GM19240 (cell line): ENCODE measurements around the gene HOXA11.

ENCODE experiments used
- DNase-seq: peaks from one replicate; pipeline ENCODE4 v3.0.0; 2011; ENCODE audit warnings: low spot score; ENCODE audit not compliant: insufficient read length

HOXA11 gene

DNA sequence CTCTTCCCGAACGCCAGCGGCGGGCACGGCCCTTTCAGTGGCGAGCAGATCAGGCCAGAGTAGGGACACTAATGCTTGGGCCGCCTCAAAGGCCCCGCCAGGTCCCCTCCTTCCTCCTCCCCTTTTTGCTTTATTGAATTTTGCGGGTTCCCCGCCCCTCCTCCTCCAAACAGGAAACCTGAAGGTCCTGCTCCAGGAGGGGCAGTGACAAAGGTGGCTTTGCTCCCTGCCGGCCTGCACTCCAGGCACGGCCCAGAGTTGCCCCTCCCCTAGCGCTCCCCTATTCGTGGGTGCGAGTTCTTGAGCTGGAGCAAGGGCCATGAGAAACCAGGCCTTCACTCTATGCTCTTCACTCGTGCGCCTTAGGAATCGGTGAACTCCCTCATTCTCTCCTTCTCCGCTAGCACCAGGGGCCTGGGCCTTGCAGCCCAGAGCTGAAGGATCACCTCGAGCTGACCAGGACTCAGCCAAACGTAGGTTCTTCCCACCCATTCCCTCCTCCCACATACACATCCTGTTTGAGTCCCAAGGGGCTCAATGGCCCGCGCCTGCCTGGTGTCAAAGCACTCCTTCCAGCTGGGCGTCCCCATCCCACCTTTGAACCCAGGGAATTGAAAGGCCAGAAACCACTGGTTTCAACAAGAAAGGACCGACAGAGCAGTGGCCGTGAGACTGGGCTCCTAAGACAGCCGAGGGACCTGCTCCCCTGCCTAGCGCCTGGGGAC is 36.8 kb downstream of the HOXA11 start:
- DNase-seq = no peak

DNA sequence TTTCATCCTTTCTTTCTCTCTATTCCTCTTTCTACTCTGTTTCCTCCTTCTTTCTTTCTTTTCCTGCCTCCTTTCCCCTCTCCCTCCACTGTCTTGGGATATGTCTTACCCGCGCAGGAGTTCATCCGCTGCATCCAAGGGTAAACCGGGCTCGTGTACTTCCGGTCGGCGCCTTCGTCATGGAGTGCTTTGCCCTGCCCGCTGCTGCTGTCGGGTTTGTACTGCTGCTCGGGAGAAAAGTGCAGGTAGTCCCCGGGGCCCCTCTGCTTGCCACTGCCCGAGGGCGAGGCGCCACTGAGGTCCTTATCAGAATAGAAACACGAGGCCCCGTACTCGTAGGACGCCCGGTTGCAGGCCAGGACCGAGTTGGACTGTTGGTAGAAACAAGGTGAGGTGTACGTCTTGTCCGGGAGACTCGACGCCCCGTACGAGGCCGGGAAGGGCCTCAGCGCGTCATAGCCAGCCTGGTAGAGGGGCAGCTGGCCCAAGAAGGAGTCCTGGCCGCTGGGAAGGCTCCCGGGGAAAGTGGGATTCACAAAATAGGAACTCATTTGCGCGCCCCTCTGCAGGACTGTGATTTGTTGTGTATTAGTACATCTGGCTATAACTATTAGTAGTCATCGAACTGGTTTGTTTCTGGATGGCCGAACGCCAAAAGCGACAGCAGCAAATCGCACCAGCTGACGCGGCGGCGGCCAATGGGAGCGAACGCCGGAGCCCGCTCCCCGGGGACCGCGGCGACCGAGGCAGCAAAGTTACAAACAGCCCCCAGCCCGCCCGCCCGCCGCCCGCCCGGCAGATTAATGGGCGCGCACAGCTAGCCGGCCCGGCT is 37.6 kb downstream of the HOXA11 start, which contains the start of gene HOXA6:
HOXA6 (minus strand) TSS at position 576 of the 832 bp plus-strand sequence; CDS start at position 551, 25 bp downstream.
- DNase-seq = no peak

DNA sequence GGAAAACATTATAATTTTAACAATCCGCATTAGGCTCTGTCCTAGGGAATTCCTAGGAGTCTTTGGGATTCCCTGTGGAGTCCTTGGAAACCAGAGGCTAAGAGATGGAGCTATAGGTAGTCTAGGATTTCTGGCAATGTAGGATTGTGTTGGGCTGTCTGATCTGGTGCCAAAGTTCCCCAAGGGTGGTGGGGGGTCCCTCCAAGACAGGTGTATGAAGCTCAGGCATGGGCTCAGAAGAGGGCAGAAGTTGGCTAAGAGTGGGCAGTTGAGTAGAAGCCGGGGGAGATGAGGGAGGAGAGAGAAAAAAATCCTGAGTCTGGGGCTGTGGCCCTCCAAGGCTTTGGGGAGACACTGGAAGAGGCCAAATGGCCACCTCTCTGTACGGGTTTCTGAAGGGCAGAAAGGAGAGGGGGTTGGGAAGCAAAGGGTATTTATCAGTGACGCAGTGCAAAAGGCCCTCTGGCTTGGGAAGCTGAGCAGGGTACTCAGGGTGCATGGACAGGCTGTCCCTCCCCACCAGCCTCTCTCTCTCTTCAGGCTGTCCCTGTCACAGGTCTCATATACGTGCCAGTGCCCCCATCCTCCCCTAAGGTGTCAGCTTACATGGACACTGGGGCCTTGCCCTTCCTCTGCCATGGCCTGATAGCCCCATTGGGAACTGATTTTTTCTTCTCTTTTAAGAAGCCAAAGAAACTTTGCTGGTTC is 38.4 kb downstream of the HOXA11 start:
- no peak for DNase-seq

DNA sequence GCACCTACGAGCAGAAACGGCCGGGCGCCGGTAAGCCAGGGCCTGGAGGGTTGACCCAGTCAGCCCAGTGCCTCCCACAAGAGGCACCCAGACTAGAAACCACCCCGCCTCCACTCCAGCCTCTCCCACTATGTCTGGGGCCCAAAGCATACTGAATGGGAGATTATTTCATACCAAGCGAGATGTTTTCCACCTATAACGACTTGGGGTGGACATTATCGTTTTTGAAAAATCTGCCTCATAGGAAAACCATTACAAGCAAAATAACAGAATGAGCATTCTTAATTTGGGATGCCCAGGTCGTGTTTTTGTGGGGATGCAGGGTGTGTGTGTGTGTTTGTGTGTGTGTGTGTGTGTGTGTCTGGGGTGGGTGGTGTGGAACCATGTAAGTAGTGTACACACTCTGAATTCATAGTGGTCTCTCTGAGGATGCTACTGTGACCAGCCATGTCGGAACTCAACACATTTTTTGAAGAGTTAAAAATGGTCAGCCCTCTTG is 39.1 kb downstream of the HOXA11 start:
- no peak for DNase-seq

DNA sequence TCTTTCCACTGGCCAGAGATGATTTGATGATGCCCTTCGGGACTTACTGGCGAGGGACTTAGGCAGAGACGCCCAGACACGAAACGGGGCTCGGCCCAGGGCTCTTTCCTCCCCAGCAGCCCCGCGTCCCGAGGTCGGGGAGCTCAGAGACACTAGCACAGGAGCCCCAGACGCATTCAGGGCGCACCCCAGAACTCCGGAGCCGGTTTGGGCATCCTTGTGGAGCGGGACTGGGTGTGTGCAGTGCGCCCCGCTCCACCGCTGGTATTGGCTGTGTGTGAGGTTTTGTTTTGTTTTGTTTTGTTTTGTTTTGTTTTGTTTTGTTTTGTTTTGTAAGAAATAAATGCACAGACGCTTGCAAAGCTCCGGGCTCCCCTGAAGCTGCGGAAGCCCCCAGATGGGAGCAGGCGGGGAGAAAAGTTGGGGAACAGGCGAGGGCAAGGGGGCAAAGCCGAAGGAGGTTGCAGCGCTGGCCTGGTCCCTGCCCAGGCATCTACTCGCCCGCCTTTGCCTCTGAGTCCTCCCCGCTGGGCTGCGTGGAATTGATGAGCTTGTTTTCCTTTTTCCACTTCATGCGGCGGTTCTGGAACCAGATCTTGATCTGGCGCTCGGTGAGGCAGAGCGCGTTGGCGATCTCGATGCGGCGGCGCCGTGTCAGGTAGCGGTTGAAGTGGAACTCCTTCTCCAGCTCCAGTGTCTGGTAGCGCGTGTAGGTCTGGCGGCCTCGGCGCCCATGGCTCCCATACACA is 39.7 kb downstream of the HOXA11 start:
- DNase-seq = no peak

DNA sequence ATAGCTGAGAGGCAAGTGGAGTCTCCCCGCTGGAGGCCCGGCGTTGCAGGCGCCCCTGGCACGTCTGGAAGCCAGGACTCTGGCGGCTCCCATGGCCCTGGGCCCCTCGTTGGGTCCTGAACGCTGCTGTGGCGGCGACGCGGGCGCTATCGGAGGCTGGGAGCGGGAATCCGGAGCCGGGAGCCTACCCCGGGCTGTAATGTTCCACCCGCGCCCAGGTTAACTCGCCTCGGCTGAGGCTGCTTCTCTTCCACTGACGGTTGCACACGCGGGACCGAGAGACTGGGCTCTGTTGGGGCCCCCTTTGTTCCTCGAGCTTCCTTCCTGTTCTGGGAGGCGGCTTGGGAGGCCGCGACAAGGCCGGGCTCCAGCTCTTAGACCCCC is 40.3 kb downstream of the HOXA11 start:
- no peak for DNase-seq

DNA sequence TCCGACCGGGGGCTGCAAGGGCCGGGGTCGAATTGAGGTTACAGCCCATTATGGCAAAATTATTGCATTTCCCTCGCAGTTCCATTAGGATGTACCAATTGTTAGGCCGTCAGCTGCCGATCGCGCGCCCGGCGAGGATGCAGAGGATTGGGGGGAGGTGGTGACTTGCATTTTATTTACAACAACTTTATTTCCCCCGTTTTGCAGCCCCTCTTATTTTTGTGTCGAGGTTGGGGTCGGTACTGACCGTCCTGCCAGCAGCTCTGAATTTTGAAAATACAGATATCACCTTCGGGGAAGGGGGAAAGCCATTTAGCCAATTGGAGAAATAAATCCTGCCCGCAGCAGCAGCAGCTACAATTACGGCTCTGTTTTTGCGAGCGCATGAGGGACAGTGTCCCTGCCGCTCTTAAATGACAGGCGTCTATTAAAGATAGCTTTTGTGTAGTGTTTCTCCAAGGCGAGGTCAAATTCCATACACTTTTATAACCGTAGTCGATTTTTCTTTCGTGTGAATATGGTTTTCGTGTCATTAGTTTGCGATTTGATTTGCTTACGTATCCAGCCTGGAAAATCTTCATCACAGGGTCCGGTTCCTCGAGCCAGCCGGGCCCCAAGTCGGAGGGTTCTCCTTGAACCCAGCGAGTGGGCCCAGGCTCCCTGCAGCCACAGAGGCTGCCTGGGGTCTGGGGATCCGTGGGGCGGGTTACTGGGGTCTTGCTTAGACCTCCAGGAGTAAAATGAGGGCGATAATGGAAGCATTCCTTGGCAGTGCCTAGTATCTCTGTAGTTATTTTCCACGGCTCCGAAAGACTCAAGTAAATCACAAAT is 40.9 kb downstream of the HOXA11 start:
- no peak for DNase-seq

DNA sequence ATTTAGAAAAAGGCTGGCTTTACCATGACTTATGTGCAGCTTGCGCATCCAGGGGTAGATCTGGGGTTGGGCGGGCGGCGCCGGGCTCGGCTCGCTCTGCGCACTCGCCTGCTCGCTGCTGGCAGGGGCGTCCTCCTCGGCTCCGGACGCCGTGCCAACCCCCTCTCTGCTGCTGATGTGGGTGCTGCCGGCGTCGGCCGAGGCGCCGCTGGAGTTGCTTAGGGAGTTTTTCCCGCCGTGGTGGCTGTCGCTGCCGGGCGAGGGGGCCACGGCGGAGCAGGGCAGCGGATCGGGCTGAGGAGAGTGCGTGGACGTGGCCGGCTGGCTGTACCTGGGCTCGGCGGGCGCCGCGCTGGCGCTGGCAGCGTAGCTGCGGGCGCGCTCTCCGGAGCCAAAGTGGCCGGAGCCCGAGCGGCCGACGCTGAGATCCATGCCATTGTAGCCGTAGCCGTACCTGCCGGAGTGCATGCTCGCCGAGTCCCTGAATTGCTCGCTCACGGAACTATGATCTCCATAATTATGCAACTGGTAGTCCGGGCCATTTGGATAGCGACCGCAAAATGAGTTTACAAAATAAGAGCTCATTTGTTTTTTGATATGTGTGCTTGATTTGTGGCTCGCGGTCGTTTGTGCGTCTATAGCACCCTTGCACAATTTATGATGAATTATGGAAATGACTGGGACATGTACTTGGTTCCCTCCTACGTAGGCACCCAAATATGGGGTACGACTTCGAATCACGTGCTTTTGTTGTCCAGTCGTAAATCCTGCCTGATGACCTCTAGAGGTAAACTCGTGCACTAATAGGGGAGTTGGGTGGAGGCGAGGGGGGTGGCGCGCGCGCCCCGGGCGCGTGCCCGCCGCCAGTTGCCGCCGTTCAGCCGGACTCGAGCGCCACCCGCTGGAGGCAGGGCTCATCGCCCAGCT is 41.7 kb downstream of the HOXA11 start, which contains the start of gene HOXA5:
HOXA5 (minus strand) TSS at position 659 of the 927 bp plus-strand sequence; CDS start at position 585, 74 bp downstream.
- no peak for DNase-seq

DNA sequence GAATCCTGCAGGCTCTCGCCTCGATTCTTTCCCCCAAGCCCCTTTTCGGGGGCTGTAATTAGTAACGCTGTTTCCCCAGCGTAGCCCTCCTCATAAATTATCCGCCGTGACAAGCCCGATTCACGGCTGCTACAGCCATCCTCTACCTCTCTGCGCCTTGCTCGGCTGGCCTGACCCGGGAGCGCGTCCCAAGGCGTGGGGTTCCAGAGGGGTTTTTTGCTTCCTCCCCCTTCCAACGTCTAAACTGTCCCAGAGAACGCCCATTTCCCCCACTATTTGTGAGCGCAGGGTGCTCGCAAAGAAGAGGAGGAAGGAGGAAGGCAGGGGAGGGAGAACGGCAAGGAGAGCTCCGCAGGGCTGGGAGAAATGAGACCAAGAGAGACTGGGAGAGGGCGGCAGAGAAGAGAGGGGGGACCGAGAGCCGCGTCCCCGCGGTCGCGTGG is 42.4 kb downstream of the HOXA11 start:
- DNase-seq = no peak

- DNase-seq = no peak
These were observed 43.0 kb downstream of the HOXA11 start for GRCh38 chr7:27141923-27142579.

GRCh38 chr7:27141137-27141922 is 43.7 kb downstream of the HOXA11 start:
- no peak for DNase-seq

DNA sequence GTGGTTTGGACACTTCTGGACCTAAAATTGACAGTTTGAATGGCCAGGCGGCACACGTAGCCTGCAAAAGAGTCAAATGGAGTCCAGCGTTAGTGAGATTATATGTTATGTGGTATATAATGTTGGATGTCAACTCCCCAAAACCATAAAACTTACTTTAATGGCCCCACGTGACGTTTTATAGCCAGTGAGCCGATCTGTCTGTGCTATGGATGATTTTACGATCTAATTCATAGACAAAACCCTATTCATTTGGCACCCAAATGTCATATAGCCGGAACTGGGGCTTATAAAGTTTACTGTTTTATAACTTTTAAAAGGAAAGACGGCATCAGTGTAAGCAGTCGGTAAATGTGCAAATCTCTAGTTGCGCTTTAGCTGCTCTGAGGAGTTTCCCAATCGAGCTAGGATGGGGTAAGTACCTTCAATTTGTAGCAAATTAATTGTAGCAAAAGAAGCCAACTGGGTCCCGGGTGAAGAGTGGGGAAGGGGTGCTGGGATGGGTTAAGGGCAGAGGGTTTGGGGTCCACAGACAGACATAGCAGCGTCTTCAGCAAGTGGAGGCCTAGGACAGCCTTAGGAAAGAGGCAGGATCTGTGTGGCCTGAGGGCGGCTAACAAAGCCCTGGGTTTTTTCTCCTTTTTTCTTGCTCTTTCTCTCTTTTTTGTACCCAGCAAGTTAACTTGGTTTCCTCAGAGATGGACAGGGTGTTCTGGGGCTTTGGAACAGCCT is 44.7 kb downstream of the HOXA11 start:
- DNase-seq = no peak

DNA sequence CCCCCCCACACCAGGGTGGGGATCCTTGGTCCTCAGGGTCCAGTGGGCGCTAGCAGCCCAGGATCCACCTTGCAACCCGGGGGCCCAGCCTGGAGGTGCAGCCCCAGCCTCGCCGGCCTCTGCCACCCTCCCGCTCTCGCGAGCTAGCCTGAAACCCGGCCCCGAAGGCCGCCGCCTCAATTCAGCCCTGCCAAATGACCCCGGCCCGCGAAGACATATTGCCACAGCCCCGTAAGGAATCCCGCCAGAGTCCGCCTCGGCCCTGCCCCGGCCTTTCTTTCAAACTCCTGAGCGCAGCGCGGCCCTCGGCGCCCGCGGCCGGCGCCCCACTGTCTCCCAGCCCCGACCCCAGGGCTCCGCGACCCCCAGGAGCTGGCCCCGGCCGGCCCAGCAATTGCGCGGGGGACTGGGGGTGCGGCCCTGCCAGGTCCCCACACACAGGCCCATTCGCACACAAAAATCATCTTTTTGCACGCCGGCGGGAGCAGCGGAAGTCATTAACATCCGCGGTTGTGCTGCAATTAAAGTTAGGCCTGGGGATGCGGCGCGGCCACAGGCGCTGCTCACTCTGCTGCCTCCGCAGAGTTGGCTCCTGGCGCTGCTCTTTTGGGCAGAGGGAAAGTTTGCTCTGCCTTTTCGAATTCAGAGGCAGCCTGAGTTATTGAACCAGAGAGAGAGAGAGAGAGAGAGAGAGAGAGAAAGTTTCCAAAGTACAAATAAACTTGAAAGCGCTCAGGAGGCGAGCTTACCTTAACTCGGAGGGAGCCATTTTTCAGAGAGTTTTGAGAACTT is 45.5 kb downstream of the HOXA11 start:
- DNase-seq = no peak

GRCh38 chr7:27138985-27139333 is 46.1 kb downstream of the HOXA11 start:
- no peak for DNase-seq

- no peak for DNase-seq
These were observed 46.6 kb downstream of the HOXA11 start for GRCh38 chr7:27138472-27138871.

DNA sequence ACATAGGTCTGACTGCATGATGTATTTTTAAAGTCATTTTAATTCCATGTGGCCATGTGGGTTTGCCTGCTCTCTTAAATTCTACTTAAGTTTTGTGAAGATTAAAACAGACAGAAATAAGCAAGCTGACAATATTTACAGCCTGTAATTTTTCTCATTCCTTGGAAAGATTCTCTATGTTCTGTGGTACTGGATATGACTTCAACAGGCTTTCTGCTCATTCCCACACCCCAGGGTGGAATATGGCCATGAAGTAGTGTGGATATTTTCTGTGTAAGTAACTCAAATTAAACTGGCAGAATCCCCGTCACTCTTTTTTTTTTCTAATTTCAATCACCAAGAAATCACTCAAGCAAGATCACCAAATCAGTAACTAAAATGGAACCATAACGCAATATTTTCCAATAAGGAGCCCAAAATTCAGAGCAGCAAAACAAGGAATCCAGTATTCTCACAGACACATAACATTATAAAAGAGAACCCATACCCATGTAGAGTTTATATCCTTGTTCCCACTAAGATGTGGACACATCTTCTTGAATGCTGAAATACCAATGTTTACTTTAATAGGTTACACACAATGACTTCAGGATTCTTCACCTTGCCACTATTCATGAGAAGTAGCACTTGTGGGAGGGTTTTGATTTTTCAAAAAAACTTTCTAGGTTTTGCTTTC is 47.3 kb downstream of the HOXA11 start:
- DNase-seq = no peak
